GM12892 (cell line): ENCODE measurements around the gene EFCAB7.

ENCODE experiments used
- POLR2A ChIP-seq: IDR thresholded peaks from 2 replicates; pipeline ENCODE4 v1.6.1; 2011; ENCODE audit warnings: low read depth, low read length, control low read depth
- POLR2AphosphoS5 ChIP-seq: IDR thresholded peaks from 2 replicates; pipeline ENCODE4 v1.6.1; 2011; ENCODE audit warnings: low read depth, low read length, control low read depth

DNA sequence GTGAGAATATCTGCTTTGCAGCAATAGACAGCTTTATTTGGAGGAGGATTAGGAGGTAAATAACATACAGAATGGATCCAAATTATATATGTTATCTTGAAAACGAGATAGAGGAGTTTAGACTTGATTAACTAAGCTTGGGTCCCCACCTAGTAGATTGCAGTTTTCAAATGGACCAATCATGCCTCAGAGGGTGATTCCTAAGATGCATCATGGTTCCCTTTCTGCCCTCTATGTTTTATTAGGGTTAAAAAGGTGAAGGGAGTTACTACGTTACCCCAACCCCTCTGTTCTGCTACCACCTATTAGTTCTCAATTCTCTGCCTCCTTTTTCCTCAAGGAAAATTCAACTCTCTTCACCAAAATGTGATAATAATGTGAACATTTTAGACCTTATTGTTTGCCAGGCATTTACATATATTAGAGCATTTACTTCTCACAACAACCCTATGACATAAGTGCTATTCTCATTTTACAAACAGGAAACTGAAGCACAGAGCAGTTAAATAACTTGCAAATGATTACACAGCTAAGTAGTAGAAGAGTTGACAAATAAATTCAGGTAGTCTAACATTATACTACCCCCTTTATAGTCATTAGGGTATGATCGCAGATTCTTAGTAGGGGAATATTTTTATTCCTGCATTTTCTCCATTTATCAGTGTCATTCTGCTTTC lies 46.5 kb downstream of the EFCAB7 start:
- no peak for TF ChIP-seq POLR2A
- no peak for TF ChIP-seq POLR2AphosphoS5
